Effector CD4-positive, alpha-beta T cell (primary cell): ENCODE results near the gene ATF5.

ENCODE experiments used
- DNase-seq: peaks from one replicate; pipeline ENCODE4 v3.0.0-alpha.2; 2020

The ATF5 gene

DNA sequence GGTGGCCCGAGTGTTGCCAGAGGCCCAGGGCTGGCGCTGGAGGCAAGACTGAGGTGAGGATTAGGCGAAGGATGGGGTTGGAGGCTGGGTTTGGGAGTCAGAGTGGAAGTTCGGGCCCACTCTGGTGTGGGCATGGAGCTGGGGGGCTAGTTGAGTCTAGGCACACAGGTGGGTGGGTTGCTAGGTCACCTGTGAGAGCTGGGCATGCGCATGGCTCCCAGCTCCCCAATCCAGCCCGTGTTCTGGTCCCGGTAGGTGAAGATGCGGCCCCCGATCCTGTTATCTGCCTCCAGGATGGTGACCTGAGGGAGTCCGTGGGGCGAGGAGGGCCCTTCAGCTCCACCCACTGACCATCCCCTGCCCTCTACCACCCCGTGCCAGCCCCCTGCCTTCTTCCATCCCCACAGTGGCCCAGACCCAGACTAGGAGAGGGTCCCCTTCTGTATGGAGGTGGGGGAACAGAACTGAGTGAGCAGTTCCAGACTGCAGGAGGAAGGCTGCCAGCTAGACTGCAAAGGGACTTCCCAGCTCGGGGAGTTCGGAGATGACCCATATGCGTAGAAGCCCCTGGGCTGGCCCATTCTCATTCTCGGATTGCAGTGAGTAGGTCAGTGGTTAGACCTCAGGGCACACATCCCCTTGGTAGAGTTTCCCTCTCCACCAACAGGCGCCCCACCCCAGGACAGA, 34.0 kb upstream of the ATF5 start:
- no peak for DNase-seq

DNA sequence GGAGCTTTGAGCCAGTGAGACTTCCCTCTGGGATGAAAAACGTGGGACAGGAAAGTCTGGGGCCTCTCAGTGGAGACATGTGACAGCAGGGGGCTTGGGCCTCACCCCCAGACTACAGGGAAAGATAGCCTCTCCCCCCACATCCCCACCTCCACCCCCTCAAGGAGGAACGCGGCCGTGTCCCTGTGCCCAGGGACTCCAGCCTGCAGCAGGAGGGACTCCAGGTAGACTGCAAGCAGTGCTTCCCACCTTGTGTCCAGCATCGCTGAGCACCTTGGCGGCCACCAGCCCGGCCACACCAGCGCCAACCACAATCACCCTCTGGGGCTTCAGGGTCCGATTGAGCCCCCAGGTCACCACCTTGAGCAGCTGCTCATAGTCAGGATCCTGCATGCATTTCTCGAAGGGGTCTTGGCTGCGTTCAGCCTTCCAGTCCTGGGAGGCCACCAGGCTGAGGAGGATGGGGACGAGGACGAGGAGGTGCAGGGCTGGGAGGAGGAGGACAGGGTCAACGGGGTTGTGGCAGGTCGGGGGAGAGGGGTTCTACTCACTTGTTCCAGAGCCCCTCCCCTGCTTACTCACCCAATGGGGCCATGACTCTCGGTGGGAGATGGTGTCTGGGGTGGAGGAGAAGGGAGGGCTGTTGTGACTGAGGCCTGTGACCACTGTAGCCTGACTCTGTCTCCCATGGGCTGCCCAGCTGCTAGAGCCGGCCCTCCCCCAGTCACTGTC, 33.3 kb upstream of the ATF5 start:
- no peak for DNase-seq

DNA sequence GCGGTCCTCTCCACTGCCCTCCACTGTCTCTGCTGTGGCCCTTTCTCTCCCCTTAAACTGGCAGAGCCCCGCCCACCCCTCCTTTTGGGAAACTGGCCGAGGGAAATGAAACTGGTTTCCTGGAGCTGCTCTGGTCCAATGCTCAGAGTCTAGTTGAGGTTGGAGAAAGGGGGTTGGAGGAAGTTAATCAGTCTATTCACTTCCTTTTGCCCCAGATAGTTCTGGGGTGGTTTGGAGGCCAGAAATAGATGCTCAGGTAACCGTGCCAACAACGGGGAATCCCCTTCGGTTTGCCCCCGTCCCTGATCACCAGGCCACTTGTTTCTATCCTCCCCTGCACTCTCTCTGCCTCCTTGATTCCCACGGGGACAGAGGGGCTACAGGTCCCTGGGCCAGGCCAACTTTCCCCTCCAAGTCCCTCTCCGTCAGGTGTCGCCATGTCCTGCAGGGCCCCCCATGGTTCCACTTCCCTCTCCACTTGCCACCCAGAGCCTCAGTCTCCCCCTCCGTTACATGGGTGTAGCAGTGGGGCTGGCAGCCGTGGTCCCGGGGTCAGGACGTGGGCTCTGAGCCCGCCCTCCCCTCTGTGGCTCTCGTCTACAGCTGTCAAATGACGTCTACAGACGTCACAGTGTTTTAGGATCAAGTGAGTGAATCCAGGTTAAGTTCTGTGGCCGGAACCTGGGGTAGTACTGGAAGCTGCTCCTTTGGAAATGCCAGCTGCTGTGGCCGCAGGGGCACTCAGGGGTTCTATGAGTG, 32.0 kb upstream of the ATF5 start, which contains the start of gene IL4I1:
IL4I1 (minus strand) TSS at position 25 of the 759 bp plus-strand sequence. CDS start 727 bp downstream, outside the sequence.
- DNase-seq: peak; percentile 61

DNA sequence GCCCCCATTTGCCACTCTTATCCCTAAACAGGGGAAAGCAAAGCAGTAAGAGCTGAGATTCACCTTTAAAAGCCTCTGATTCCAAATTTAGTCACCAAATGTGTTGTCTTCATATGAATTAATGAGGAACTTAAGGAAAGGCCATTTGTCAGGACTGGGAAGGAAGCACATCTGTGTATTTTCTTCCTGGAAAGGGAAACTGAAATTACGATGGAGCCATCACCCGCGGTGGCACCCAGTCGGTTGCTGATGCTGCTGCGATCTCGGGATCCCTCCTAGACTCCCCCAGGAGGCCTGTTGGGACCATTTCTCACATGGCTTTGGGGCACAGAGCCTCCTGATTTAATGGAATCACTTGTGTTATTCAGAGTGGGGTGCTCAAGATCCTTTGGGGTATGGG, 24.9 kb upstream of the ATF5 start:
- no peak for DNase-seq

DNA sequence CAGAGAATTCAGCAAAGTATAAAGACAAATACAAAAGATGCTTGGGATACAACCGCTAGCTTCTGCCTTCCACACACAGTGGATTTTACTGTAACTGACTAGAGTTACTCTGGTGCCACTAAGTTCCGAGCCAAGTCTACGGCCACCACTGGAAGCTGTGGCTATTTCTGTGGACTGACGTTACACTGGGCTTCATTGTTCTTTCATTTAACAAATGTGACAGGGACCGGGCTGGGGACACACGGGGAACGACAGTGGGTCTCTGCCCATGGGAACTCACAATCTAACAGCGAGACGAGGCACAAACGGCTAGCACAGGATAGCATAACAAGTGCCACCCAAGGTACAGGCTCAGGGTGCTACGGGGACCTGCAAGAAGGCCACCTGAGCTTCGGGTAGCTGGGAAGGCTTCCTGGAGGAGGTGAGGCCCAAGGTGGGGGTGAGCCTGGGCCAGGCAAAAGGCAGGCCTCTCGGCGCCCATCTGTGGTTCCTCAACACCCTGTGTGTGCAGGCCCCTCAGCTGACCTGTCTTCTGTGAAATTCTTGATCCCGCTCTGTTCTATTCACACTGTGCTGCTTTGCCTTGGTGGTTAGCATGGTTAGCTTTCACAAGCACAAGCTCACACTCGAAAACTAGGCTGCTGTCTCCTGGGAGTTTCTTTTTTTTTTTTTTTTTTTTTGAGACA, 22.0 kb upstream of the ATF5 start:
- DNase-seq: no peak

DNA sequence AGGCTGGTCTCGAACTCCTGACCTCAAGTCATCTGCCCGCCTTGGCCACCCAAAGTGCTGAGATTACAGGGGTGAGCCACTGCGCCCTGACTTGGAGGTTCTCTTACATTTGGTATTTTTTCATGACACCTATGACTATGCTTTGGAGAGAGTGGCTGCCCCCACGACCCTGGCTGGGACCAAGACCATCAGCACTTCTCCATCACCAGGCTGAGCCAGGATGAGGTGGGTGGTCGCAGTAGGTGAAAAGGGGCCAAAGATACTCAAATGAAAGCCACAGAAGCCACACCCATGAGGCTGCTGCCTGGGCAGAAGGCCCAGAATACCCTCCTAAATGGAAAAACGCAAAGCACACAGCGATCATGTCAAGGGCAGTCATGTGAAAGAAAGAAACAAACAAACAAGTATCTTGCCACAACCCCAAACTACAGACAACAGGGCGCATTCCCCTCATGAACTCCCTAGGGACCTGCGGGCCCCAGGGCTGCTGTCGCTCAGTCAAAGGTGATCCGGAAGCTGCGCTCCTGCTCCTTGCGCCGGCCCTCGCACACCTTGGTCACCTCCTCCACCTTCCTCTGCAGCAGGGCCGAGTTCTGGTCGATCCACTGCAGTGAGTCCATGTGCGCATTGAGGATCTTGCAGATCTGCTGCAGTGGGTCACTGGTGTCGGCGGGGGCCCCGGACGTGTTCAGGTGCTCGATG, 21.1 kb upstream of the ATF5 start:
- no peak for DNase-seq

DNA sequence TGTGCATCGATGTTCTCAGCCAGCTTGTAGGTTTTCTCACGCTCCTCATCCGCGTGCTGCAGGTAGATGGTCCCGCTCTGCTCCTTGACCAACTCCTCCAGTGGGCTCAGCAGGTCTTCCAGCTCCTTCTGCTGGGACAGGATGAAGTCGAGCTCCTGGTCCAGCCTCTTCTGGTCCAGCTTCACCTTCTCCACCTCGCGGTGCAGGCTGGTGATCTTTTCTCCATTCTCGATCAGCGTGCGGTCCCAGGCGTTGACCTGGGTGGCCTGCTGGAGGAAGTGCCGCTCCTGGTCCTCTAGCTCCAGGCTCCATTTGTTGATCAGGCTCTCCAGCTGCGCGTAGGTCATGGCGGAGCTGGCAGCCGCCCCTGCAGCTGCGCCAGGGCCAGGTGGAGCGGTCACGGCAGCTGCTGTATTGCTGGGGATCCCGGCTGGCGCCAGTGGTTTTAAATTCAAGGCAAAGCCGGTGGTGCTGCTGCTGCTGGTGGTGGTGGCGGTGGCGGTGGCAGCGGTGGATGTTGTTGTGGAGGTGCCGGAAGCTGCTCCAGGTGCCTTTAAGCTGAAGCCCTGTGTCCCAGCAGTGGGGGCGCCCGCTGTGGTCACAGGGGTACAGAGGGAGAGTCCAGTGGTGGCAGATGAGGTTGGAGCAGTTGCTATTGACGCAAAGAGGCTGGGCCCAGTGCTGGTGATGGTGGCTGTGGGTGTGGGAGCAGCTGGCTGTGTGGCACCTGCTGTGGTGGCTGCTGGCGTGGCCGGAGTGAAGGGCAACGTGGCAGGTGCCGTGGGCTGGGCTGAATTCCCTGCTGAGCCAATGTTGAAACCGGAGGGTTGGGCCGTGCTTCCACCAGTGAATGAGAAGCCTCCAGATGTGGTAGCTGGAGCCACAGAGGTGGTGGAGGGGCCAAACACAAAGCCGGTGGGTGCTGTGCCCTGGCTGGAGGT, 20.3 kb upstream of the ATF5 start:
- no peak for DNase-seq

DNA sequence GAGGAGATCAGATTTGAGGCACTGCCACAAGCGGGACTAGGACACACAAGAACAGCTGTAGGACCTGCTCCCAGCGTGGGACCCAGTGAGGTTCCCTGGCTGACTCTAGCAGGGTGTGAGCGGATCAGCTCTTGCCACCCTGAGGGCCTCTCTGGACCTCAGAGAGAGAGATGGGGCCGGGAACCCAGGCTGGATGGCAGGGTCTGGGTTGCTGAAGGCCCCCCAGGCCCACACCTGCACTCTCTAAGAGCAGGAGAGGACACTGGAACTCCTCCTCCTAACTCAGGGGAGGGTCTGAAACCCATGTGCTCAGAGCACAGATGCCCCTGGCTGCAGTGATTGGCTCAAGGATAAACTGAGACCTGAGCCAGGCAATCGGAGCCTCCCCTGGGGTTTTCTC, 18.8 kb upstream of the ATF5 start:
- DNase-seq: no peak

DNA sequence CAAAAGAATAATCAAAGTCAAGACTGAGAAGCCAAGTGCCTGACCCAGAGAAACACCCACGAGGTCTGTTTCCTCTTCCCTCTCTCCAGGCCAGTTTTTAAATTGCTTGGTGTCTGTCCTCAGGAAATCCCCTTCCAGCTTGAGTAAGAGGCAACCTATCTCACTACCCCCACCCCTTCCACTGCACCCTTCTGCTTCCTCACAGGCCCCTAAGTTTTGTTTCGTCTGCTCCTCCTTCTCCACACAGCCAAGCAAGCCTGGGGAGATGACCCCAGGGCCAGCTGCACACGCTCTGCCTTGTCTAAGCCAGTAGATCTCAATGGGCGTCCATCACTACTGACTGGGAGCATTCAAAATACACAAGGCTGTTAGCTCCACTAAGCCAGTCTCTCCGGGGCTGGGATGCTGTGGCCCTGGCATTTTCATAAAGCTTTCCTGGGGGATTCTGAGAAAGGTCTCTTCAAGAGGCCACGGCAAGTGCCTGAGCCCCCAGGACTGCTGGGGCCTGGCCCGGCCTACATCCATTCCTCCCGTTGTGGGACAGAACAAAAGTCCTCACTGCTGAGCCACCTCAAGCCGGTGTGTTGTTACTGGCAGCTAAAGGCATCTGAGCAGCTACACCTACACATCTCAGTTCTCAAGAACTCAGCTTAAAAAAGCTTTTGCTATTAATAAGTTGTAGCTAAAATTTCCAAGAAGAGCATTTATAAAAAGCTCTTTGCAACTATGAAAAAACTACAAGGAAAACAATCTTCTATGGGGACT, 17.4 kb upstream of the ATF5 start:
- DNase-seq: no peak

DNA sequence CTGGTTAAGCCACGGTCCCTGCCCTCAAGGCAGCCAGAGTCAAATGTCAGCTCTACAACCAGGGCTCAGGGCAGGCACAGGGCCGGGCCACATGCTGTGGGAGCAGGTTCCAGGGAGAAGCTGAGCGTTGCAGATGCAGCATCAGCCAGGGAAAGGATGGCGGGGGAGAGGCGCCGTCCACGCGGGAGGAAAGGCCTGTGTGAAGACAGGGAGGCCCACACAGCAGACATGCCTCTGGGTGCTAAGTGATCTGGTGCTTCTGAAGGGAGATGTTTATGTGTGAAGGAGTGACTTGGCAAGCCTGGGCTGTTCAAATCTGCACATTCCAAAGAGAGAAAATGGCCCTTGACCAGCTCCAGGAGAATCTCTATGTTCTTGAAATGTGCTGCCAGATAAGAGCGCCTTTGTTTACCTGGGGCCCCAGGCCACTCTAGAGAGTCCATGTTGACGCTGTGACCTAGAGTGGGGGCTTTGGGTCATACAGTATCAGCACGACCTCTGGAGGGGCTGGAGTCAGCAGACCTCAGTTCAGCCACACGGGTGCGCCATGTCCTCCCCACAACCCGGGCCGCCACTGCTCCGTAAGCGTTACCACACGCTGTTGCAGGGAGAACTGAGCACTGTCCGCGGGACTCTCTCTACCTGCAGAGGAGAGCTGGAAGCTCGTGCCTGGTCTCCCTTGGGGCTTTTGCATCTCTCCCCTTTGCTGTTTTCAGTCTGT, 15.9 kb upstream of the ATF5 start:
- DNase-seq: no peak

DNA sequence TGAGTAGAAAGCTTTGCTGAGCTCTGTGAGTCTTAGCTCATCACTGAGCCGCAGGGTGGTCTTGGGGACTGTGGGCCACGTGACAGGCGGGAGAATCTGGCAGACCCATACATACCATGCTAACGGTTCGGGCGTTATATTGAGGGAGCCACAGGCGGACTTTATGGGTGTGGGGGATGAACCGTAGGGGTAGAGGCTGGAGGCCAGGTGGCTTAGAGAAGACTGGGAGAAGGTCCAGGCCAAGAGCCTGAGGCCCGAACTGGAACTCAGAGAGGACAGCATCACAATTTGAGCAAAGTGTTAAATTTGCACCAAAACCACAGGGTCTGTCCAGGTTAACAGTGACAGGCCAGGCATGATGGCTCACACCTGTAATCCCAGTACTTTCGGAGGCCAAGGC, 15.3 kb upstream of the ATF5 start:
- DNase-seq: no peak

DNA sequence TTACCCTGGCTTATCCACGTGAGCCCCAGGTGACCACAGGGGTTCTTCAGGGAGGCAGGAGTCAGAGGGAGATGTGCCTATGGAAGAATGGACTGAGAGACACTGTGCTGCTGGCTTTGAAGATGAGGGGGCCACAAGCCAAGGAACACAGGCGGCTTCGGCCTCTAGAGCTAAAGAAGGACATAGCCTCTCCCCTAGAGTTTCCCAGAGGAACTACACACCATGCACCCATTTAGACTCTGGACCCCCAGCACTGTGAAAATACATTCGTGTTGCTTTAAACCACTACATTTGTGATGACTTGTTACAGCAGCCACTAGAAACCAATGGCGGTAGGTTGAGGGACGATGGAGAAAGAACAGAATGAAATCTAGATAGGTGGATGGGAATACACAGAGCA, 13.7 kb upstream of the ATF5 start:
- DNase-seq: no peak

DNA sequence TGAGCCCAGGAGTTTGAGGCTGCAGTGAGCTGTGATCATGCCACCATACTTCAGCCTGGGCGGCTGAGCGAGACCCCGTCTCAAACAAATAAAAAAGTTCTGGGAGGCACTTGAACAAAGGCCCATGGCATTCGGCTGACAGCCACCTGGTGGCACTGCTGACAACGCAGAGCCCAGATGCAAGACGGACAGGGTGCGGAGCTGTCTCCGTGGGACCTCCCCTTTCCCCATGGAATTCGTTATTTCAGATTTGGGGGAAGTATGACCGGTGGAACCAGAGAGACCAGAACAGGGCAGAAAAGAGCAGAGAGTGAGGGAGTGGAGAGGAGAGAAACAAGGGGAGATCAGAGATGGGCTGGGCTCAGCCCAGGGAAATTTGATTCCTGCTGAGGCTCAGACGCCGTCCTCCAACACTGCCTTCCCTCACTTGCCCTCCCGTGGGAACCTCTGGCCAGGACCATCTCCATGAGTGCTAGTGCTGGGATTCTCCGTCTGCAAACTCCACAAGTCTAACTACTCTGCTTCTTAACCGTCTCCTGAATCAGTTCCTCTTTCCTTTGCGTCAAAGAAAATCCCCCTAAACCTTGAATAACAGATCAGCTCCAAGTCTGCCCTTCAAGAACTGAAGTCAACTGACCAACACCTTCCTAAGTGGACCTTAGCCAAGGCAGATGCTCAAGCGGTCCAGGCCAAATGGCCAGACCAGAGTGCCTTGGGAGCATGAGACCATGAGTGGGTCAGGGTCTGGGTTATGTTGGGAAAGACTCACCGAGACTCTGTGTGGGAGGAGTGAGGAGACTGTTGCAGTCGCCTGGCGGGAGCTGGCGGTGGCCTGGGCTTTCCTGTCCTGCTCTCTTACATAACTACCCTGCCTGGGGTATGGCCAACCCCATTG, 11.9 kb upstream of the ATF5 start:
- no peak for DNase-seq

DNA sequence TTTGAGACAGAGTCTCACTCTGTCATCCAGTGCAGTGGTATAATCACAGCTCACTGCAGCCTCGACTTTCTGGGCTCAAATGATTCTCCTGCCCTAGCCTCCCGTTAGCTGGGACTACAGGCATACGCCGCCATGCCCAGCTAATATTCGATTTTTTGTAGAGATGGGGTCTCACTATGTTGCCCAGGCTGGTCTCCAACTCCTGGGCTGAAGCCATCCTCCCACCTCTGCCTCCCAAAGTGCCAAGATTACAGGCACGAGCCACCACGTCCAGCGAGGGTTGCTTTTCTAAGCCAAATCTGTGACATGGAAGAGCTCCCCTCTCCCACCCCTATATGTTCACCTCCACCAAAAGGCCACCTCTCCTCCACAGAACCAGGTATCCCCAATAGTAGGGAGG, 10.9 kb upstream of the ATF5 start:
- DNase-seq: no peak

DNA sequence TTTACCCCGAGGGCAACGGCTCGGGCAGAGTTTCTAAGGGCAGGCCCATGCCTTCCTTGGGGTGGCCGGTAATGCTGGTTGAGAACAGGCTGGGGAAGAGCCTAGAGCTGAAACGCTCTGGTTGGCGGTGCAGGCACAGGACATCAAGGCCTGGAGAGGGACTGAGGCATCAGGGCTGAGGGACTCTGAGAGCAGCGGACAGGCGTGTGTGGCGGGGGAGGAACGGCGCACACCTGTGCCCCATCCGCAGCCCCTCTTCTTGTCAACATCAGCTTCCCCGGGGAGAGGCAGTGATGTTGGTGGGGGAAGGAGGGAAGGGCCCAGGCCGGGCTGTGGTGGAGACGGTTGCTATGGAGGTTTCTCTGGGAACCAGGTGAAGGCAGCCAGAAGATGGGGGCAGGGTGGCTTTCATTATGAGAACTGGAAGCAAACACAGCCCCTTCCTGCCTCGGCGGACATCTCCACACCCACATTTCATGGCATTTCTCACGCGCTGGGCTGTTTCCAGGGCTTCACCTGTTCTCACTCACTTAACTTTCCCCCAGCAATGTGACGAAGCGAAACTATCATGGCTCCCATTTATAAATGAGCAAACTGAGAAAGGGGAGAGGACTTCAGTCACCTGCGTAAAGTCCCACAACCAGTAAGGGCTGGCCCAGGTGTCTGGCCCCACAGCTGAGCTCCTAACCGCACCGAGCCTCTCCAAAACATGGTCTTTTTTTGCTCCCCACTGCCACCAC, 8.2 kb upstream of the ATF5 start:
- DNase-seq: no peak

DNA sequence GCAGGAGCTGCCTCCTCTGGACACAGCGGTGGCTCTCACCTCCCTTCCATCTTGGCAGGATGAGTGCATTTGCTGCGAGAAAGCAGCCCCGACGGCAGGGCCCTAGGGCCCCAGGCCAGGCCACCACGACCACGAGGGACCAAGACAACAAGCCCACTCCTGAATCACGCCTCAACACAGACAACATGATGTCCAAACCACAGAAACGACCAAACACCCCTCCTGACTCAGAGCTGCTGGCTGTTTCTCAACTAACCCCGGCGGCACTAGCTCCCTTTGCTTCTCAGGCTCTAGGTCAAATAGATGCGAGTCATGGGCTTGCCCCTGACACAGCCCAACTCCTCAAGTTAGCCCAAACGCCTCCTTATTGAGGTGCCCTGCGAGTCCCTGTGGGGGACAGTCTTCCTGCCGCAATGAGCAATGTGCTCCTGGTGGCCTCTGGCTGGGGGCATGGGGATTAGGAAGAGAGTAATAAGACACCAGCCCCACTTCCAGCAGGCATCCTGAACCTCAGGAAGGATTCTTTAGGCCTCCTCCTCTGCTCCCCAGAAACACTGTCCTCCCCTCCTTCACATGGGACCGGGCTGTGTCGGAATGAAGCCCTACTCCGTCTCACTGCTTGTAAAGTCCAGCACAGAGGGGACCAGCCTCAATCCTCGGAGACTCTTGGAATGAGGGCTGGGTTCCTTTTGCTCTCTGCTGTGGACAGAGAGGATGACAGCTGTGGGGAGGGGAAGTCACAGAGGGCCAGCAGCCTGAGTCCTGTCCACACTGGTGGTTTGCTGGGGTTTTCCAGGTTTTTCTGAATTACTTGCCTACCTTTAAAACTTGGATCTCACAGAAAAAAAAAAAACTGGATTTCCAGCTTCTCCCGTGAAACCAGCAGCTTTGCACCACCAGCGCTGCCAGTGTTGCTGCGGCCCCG, 6.9 kb upstream of the ATF5 start:
- DNase-seq: no peak
